Measurements from ENCODE around the gene RBM28.
"Not testable (repeated sequence)": the region's sequence is repeated elsewhere in the genome, so short reads cannot be mapped to it uniquely, and the experiment has no call there.

The RBM28 gene

GRCh38 chr7:128281605-128282380 is 61.9 kb downstream of the RBM28 start:
- DNase-seq (ENCODE audit: low read depth): no peak

GRCh38 chr7:128280451-128280850 is 63.3 kb downstream of the RBM28 start:
- DNase-seq (ENCODE audit: low read depth): not testable (repeated sequence)

DNA sequence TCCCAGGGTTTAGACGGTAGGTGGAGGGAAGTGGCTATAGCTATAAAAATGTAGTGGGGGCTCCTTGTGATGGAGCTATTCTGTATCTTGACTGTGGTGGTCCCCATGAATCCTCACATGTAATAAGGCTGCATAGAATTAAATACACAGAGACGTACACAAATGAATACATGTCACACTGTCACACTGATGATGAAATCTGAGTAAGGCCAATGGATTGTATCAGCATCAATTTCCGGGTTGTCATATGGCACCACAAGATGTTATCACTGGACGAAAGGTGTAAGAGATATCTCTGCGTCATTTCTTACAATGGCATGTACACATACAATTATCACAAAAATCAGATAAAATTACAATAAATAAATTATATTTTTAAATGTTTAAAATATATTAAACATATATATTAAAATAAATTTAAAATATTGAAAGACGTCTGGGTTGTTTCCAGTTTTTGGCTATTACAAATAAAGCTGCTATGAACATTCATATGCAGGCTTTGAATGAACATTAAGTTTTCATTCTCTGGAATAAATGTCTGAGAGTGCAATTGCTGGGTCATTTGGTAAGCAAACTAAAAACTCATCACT is 64.5 kb downstream of the RBM28 start:
- no peak for DNase-seq (ENCODE audit: low read depth)

- DNase-seq (ENCODE audit: low read depth): no peak
These were observed 65.3 kb downstream of the RBM28 start for GRCh38 chr7:128278366-128278765.

DNA sequence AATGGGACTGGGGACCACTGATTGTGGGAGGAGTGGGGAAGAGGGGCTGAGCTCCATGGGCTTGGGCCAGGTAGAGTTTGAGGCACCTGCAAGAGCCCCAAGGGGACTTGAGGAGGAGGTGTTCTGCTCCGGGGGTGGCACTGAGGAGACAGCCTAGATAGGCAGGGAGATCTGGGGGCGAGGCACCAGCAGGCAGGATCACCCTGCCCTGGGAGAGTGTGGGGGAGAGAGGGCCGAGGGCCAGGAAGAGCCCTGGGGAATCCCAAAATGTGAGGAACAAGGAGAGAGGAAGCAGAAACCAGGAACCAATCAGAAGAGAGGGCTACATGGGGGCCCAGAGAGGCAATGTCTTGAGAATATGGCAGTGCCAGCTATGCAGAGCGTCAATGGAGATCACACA is 68.0 kb downstream of the RBM28 start:
- no peak for DNase-seq (ENCODE audit: low read depth)

DNA sequence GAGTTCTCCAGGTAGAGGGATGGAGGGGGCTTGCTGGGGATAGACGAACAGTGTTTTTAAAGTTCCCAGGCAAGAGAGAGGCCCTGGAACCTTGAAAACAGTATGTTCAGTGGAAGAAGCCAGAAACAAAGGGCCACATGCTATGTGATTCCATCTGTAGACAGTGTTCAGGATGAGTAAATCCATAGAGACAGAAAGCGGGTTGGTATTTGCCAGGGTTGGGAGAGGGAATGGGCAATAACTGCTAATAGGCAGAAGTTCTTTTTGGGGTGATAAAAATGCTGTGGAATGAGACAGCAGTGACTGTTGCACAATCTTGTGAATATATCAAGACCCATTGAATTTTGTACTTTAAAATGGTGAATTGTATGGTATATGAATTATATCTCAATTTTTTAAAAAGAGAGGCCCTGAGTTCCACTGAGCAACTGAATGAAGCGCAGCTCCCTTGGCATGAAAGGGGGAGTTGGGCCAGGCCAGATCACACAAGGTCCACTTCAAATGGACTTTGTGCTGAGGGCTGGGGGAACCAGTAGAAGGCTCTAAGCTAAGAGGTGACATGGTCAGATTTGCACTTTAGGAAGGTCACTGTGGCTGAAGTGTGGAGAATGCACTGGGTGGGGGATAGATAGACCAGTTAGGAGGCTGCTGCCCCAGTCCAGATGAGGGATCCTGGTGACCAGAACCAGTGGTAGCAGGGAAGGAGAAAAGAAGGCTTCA is 68.7 kb downstream of the RBM28 start:
- DNase-seq (ENCODE audit: low read depth): no peak

GRCh38 chr7:128274246-128274883 is 69.3 kb downstream of the RBM28 start:
- DNase-seq (ENCODE audit: low read depth): no peak

- DNase-seq (ENCODE audit: low read depth): no peak
These were observed 71.7 kb downstream of the RBM28 start for GRCh38 chr7:128271942-128272481.

DNA sequence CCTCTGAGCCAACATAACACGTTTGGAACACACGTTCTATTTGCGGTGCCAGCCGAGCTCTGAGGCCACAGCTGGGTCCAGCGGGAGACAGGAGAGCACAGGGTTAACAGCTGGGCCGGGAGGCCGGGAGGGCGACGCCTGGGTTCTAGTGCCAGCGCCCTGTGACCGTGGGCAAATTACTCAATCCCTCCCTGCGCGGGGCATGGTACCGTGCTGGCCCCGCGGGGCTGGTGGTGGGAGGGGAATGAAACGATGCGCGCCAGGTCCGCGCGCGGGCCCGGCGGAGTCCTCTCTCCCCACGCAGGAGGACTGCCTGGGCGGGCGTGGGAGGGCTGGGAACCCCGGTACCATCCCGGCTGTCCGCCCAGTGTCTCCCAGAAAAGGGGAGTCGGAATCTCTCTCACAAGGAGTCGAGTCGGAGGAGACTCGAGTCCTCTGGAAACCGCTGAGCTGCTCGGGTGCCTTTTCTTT is 72.2 kb downstream of the RBM28 start:
- DNase-seq (ENCODE audit: low read depth): no peak

- DNase-seq (ENCODE audit: low read depth): no peak
These were observed 72.9 kb downstream of the RBM28 start for GRCh38 chr7:128270826-128271272.

- no peak for DNase-seq (ENCODE audit: low read depth)
These were observed 75.5 kb downstream of the RBM28 start for GRCh38 chr7:128268233-128268632.

- no peak for DNase-seq (ENCODE audit: low read depth)
These were observed 76.1 kb downstream of the RBM28 start for GRCh38 chr7:128267595-128267924.

- DNase-seq (ENCODE audit: low read depth): peak; percentile 25
These were observed 76.7 kb downstream of the RBM28 start for GRCh38 chr7:128266883-128267594.

- DNase-seq (ENCODE audit: low read depth): no peak
These were observed 77.2 kb downstream of the RBM28 start for GRCh38 chr7:128266529-128266882.

- no peak for DNase-seq (ENCODE audit: low read depth)
These were observed 77.8 kb downstream of the RBM28 start for GRCh38 chr7:128265906-128266300.

- DNase-seq (ENCODE audit: low read depth): no peak
These were observed 78.4 kb downstream of the RBM28 start for GRCh38 chr7:128265156-128265905.

- DNase-seq (ENCODE audit: low read depth): no peak
These were observed 79.2 kb downstream of the RBM28 start for GRCh38 chr7:128264477-128264876.

GRCh38 chr7:128263420-128263819 is 80.3 kb downstream of the RBM28 start:
- DNase-seq (ENCODE audit: low read depth): no peak

DNA sequence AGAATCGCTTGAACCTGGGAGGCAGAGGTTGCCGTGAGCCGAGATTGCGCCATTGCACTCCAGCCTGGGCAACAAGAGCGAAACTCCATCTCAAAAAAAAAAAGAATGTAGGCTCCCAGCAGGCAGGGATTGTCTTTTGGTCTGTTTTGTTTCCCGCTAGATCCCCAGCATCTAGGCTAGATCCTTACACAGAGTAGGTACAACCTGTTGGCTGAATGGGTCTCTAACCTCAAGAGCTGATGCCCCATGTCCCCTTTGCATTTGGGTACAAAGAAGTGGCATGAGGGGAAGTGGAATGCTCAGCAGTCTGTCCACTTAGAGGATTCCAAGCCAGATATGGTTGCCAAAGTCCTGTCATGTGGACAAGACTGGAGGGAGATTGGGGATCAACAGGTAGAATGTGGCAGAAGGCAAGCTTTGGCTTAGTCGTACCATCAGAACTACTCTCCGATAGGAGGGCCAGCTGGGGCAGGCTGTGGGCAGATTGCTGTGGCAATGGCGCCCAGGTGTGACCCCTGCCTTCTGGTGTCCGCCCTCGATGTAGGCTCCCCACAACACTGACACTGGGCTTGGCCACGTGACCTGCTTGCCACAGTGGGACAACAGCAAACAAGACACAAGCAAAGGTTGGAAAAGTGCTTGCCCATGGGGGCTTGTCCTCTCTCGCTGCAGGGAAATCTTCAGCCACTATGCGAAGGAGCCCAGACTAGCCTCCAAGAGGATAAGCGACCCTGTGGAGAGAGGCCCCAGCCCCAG is 81.3 kb downstream of the RBM28 start:
- no peak for DNase-seq (ENCODE audit: low read depth)

DNA sequence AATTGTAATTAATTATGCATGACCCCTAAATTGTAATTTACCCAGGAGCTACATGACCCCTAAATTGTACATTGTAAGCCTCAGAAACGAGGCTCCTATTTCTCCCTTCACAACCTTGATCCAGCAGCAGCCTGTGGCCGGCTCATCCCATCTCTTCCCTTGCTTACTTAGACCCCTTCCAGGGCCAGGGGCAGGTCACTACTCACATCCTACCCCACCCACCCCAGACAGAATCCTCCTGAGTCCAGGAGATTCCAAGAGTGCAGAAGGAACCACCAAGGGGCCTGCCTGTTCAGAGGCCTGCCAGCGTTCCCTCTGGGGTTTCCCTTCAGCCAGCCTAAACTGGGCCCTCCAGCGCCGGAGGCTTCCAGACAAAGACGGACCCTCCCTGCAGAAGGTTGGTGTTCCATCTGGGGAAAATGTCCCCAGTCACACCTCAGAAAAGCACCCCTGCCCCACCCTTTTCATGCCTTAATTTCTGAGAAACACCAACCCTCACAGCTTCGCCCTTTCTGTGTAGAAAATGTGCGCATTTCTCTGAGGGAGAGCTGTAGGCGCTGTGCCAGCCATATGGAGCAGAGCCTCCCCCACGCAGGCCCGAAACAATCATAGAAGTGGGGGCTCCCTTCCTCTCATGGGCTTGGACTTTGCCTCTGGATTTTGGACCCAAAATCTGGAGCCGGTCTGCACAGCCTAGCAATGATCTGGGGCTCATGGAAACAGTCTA is 83.5 kb downstream of the RBM28 start:
- no peak for DNase-seq (ENCODE audit: low read depth)

All from ELR (cell line).